IMR-90 (cell line): ENCODE data around the gene GGA3. TPM values are rescaled to one million over a fixed set of nuclear protein-coding genes. Genes with fewer than 3 reads are reported as not detected.

Experiments used
- ATAC-seq: fragments of 200-7000 bp; cut with Tn5 transposase; 2 replicates; pipeline ENCODE4 v1.9.1; 2020; ENCODE audit warnings: low read depth, mild to moderate bottlenecking, moderate library complexity
- BruUV-seq: library from RNA; stranded (reverse); fragments of 400-500 nt; replicated peaks from 2 replicates; lab custom pipeline; 2021; lab: Mats Ljungman, UMichigan
- CTCF ChIA-PET: fragments of 300-600 bp; formaldehyde crosslinking; extraction: SDS; loops from one replicate; lab custom pipeline; 2021; ENCODE audit warnings: antibody characterized with exemption; lab: Yijun Ruan, JAX
- POLR2A ChIA-PET: fragments of 300-600 bp; sonication (Branson Sonifier 250); formaldehyde crosslinking; loops from one replicate; lab custom pipeline; 2022; ENCODE audit warnings: antibody characterized with exemption; ENCODE audit not compliant: unreplicated experiment; lab: Charles Lee
- DNase-seq: peaks from one replicate; pipeline ENCODE4 v3.0.0; 2013
- H2AFZ ChIP-seq: replicated peaks from 2 replicates; pipeline ENCODE3; 2013; ENCODE audit warnings: low read length, mild to moderate bottlenecking; ENCODE audit not compliant: poor library complexity
- H2AK5ac ChIP-seq: 2 replicates; pipeline ENCODE4 v1.6.1; 2013; ENCODE audit warnings: low read depth, low read length, inconsistent platforms
- H2AK9ac ChIP-seq: replicated peaks from 2 replicates; pipeline ENCODE3; 2013; ENCODE audit warnings: mild to moderate bottlenecking, low read depth, low read length, moderate library complexity; ENCODE audit not compliant: poor library complexity
- H2BK120ac ChIP-seq: 2 replicates; pipeline ENCODE4 v1.6.1; 2013; ENCODE audit warnings: low read depth, low read length, inconsistent platforms
- H2BK15ac ChIP-seq: 3 replicates; pipeline ENCODE4 v1.6.1; 2013; ENCODE audit warnings: low read depth, low read length, inconsistent platforms
- H2BK20ac ChIP-seq: 2 replicates; pipeline ENCODE4 v1.6.1; 2013; ENCODE audit warnings: low read depth, mild to moderate bottlenecking, inconsistent platforms, low read length, moderate library complexity
- H2BK5ac ChIP-seq: 2 replicates; pipeline ENCODE4 v1.6.1; 2013; ENCODE audit warnings: mild to moderate bottlenecking, low read depth, low read length, inconsistent platforms; ENCODE audit not compliant: poor library complexity, severe bottlenecking
- H3K14ac ChIP-seq: replicated peaks from 2 replicates; pipeline ENCODE4 v1.6.1; 2013; ENCODE audit warnings: low read depth, low read length, inconsistent platforms
- H3K18ac ChIP-seq: 2 replicates; pipeline ENCODE4 v1.6.1; 2013; ENCODE audit warnings: low read depth, low read length, control low read depth
- H3K23ac ChIP-seq: 2 replicates; pipeline ENCODE4 v1.6.1; 2013; ENCODE audit warnings: low read depth, low read length, inconsistent platforms
- H3K27ac ChIP-seq: 2 replicates; pipeline ENCODE4 v1.5.1; 2013; ENCODE audit warnings: mild to moderate bottlenecking, control low read depth, low read length; ENCODE audit not compliant: insufficient read depth
- H3K27me3 ChIP-seq: 2 replicates; pipeline ENCODE4 v1.6.1; 2013; ENCODE audit warnings: low read length; ENCODE audit not compliant: control insufficient read depth, insufficient read depth
- H3K36me3 ChIP-seq: 2 replicates; pipeline ENCODE4 v1.6.1; 2013; ENCODE audit warnings: low read length, mixed read lengths; ENCODE audit not compliant: control insufficient read depth, insufficient read depth
- H3K4ac ChIP-seq: 2 replicates; pipeline ENCODE4 v1.6.1; 2013; ENCODE audit warnings: low read depth, low read length, inconsistent platforms
- H3K4me1 ChIP-seq: 2 replicates; pipeline ENCODE4 v1.6.1; 2013; ENCODE audit warnings: low read length, mixed read lengths; ENCODE audit not compliant: control insufficient read depth, insufficient read depth
- H3K4me2 ChIP-seq: 2 replicates; pipeline ENCODE4 v1.6.1; 2013; ENCODE audit warnings: low read depth, mild to moderate bottlenecking, control low read depth, low read length, moderate library complexity
- H3K4me3 ChIP-seq: 2 replicates; pipeline ENCODE4 v1.5.1; 2013; ENCODE audit warnings: low read depth, mild to moderate bottlenecking, control low read depth, low read length, moderate library complexity; ENCODE audit not compliant: insufficient read depth
- H3K56ac ChIP-seq: 2 replicates; pipeline ENCODE4 v1.6.1; 2013; ENCODE audit warnings: low read length, inconsistent platforms; ENCODE audit not compliant: insufficient read depth; ENCODE audit errors: extremely low read depth
- H3K79me1 ChIP-seq, 2 experiments: 2 replicates each; pipeline ENCODE4 v1.6.1; 2013; ENCODE audit warnings: low read length in 2 of 2, inconsistent platforms in 1 of 2, low read depth in 1 of 2
- H3K9ac ChIP-seq: 2 replicates; pipeline ENCODE4 v1.6.1; 2013; ENCODE audit warnings: low read depth, low read length, control low read depth
- H3K9me1 ChIP-seq: 2 replicates; pipeline ENCODE4 v1.6.1; 2013; ENCODE audit warnings: low read length, inconsistent platforms; ENCODE audit not compliant: insufficient read depth
- H3K9me3 ChIP-seq: 2 replicates; pipeline ENCODE4 v1.6.1; 2013; ENCODE audit warnings: low read length; ENCODE audit not compliant: control insufficient read depth, insufficient read depth
- H4K20me1 ChIP-seq: 2 replicates; pipeline ENCODE4 v1.6.1; 2013; ENCODE audit warnings: low read length, inconsistent platforms; ENCODE audit not compliant: insufficient read depth
- H4K5ac ChIP-seq: 2 replicates; pipeline ENCODE4 v1.6.1; 2013; ENCODE audit warnings: mild to moderate bottlenecking, low read depth, low read length, control low read depth
- H4K8ac ChIP-seq, 2 experiments: 2 replicates each; pipeline ENCODE4 v1.6.1; 2013; ENCODE audit warnings: low read depth in 2 of 2, low read length in 2 of 2, control low read depth in 1 of 2, inconsistent platforms in 1 of 2
- H4K91ac ChIP-seq: 2 replicates; pipeline ENCODE4 v1.6.1; 2013; ENCODE audit warnings: low read depth, low read length, inconsistent platforms; ENCODE audit not compliant: insufficient read depth
- BHLHE40 ChIP-seq: fragments of 150-350 bp; IDR thresholded peaks from 2 replicates; pipeline ENCODE4 v1.6.1; 2016; ENCODE audit warnings: mild to moderate bottlenecking, low read depth, low read length
- CEBPB ChIP-seq: IDR thresholded peaks from 2 replicates; pipeline ENCODE4 v1.6.1; 2012; ENCODE audit warnings: low read depth, low read length, improper control_type of control experiment
- CHD1 ChIP-seq: IDR thresholded peaks from 2 replicates; pipeline ENCODE4 v1.6.1; 2012; ENCODE audit warnings: low read depth, low read length, improper control_type of control experiment
- FOS ChIP-seq: fragments of 150-350 bp; IDR thresholded peaks from 2 replicates; pipeline ENCODE4 v1.6.1; 2016; ENCODE audit warnings: low read depth, low read length
- MAFK ChIP-seq: IDR thresholded peaks from 2 replicates; pipeline ENCODE4 v1.6.1; 2012; ENCODE audit warnings: low read depth, low read length, improper control_type of control experiment
- MAZ ChIP-seq: IDR thresholded peaks from 2 replicates; pipeline ENCODE4 v1.6.1; 2012; ENCODE audit warnings: low read depth, mild to moderate bottlenecking, low read length, improper control_type of control experiment, moderate library complexity, borderline replicate concordance
- MXI1 ChIP-seq: IDR thresholded peaks from 2 replicates; pipeline ENCODE4 v1.6.1; 2012; ENCODE audit warnings: low read depth, mild to moderate bottlenecking, low read length, moderate library complexity, borderline replicate concordance
- NFE2L2 ChIP-seq: fragments of 150-350 bp; IDR thresholded peaks from 2 replicates; pipeline ENCODE4 v1.6.1; 2016; ENCODE audit warnings: low read depth, mild to moderate bottlenecking, low read length
- RAD21 ChIP-seq: IDR thresholded peaks from 2 replicates; pipeline ENCODE4 v1.6.1; 2012; ENCODE audit warnings: low read length, improper control_type of control experiment
- RCOR1 ChIP-seq: IDR thresholded peaks from 2 replicates; pipeline ENCODE4 v1.6.1; 2012; ENCODE audit warnings: mild to moderate bottlenecking, low read length, improper control_type of control experiment; ENCODE audit not compliant: insufficient replicate concordance
- RFX5 ChIP-seq: IDR thresholded peaks from 2 replicates; pipeline ENCODE4 v1.8.0; 2012; ENCODE audit warnings: low read depth, mild to moderate bottlenecking, low read length, moderate library complexity
- SMC3 ChIP-seq: fragments of 150-350 bp; IDR thresholded peaks from 2 replicates; pipeline ENCODE4 v1.6.1; 2016; ENCODE audit warnings: low read depth, mild to moderate bottlenecking, antibody characterized with exemption, low read length, moderate library complexity
- WGBS, 2 experiments: methylation state at CpG; one replicate each; pipeline versions ENCODE4 v1.1.5 to v1.1.7; 2013; ENCODE audit warnings: missing lambda C conversion rate in 2 of 2; ENCODE audit not compliant: insufficient read length in 1 of 2; ENCODE audit errors: extremely low coverage in 2 of 2; 5-methylcytosine and 5-hydroxymethylcytosine counted together
- dilution Hi-C: fragments of 300-500 bp; cut with HindIII; formaldehyde crosslinking; loops from one replicate; pipeline ENCODE4 v1.14.3; 2018; ENCODE audit warnings: low sequenced_read_pairs; ENCODE audit not compliant: unreplicated experiment
- in situ Hi-C: fragments of 300-500 bp; cut with MboI; formaldehyde crosslinking; loops from 3 replicates; pipeline ENCODE4 v1.14.3; 2019; ENCODE audit warnings: low sequenced_read_pairs, inconsistent platforms, mixed read lengths
- intact Hi-C: fragments of 100-400 bp; cut with micrococcal nuclease; formaldehyde crosslinking; loops from 2 replicates; pipeline ENCODE4 v1.10.0; 2022
- polyA plus RNA-seq, 3 experiments: library from polyadenylated mRNA; depleted of rRNA; stranded (reverse); fragments of >200 nt; gene quantifications; 2 replicates each; pipeline ENCODE4 v1.2.3, GENCODE V29; 2012; ENCODE audit warnings: low replicate concordance in 1 of 3
- total RNA-seq: library from RNA; depleted of rRNA; stranded (reverse); fragments of >200 nt; gene quantifications from 2 replicates; pipeline ENCODE4 v1.2.3, GENCODE V29; 2012
- TF ChIP-seq, protein P1 (sequence below): conservative IDR thresholded peaks from 2 replicates; pipeline ENCODE4 v1.5.1; 2012; ENCODE audit warnings: mild to moderate bottlenecking, low read depth, low read length, improper control_type of control experiment
- TF ChIP-seq, protein P2 (sequence below): fragments of 150-350 bp; IDR thresholded peaks from 2 replicates; pipeline ENCODE4 v1.6.1; 2017; ENCODE audit warnings: mild to moderate bottlenecking, antibody characterized with exemption, low read length, low read depth
- TF ChIP-seq, protein P3 (sequence below): fragments of 150-350 bp; IDR thresholded peaks from 2 replicates; pipeline ENCODE4 v1.6.1; 2016; ENCODE audit warnings: low read depth, mild to moderate bottlenecking, low read length, moderate library complexity, borderline replicate concordance

GGA3 gene
- total and polyA plus RNA-seq, 2 of the 4 experiments (the other 2 are of a cell fraction): 15.1 to 35.2 TPM

DNA sequence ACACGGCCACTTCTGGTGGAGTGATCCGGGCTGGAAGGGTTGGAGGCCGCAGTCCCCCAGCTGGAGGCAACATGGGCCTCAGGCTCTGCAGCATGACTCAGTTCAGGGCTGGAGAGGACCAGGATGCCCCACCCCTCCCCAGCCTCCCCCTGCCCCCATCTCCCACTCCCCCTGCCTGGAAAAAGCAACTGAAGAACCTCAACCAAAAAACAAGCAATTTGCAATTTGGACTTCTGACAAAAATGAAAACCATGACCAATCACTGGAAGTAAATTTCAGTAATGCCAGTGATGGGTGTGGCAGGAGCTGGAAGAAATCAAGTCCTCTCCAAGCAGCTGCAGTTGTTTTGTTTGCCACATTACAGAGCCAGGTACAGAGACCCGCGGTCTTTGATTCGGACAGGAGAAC is 16.3 kb upstream of the GGA3 start:
- WGBS, 2 experiments: no CpG with 5 or more reads among the region's 6 CpGs
- no TSS peak for BruUV-seq
- CTCF ChIA-PET: interaction anchor here (1.0 kb wide), 1 partner anchor 11 kb away, joined by 5 read pairs; the partner anchor contains the start of gene SLC25A19
- H3K4me3 ChIP-seq: no peak overlapping the region
- H3K36me3 ChIP-seq: no peaks in the 10 kb centered on the region
- TF ChIP-seq, protein P1, sequence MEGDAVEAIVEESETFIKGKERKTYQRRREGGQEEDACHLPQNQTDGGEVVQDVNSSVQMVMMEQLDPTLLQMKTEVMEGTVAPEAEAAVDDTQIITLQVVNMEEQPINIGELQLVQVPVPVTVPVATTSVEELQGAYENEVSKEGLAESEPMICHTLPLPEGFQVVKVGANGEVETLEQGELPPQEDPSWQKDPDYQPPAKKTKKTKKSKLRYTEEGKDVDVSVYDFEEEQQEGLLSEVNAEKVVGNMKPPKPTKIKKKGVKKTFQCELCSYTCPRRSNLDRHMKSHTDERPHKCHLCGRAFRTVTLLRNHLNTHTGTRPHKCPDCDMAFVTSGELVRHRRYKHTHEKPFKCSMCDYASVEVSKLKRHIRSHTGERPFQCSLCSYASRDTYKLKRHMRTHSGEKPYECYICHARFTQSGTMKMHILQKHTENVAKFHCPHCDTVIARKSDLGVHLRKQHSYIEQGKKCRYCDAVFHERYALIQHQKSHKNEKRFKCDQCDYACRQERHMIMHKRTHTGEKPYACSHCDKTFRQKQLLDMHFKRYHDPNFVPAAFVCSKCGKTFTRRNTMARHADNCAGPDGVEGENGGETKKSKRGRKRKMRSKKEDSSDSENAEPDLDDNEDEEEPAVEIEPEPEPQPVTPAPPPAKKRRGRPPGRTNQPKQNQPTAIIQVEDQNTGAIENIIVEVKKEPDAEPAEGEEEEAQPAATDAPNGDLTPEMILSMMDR: no peak
- TF ChIP-seq NFE2L2 (no peak), MAZ (no peak), RCOR1 (no peak), MAFK (no peak), BHLHE40 (no peak), CEBPB (no peak), RAD21 (no peak), MXI1 (no peak), FOS (no peak), RFX5 (no peak), SMC3 (no peak), CHD1 (no peak)
- TF ChIP-seq, protein P2, sequence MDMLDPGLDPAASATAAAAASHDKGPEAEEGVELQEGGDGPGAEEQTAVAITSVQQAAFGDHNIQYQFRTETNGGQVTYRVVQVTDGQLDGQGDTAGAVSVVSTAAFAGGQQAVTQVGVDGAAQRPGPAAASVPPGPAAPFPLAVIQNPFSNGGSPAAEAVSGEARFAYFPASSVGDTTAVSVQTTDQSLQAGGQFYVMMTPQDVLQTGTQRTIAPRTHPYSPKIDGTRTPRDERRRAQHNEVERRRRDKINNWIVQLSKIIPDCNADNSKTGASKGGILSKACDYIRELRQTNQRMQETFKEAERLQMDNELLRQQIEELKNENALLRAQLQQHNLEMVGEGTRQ: no peak
- TF ChIP-seq, protein P3, sequence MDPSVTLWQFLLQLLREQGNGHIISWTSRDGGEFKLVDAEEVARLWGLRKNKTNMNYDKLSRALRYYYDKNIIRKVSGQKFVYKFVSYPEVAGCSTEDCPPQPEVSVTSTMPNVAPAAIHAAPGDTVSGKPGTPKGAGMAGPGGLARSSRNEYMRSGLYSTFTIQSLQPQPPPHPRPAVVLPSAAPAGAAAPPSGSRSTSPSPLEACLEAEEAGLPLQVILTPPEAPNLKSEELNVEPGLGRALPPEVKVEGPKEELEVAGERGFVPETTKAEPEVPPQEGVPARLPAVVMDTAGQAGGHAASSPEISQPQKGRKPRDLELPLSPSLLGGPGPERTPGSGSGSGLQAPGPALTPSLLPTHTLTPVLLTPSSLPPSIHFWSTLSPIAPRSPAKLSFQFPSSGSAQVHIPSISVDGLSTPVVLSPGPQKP: no peak
- H2BK5ac ChIP-seq: no peak overlapping the region
- H3K9ac ChIP-seq: no peak overlapping the region
- H3K9me3 ChIP-seq: no peaks in the 10 kb centered on the region
- no peak overlapping the region for H3K56ac ChIP-seq
- no peak overlapping the region for H2BK20ac ChIP-seq
- no peak overlapping the region for H3K18ac ChIP-seq
- intact Hi-C loops: loop anchor here (10.0 kb wide), 1 partner anchor 237 kb away; the partner anchor contains the start of genes CASKIN2 and TSEN54
- peak overlapping the region; percentile 70 for H2AFZ ChIP-seq
- no peak overlapping the region for H2BK120ac ChIP-seq
- no peak overlapping the region for H3K27ac ChIP-seq
- H3K4ac ChIP-seq: 0 out of 2 replicates have a peak overlapping the region, but pooled peaks have one; percentile 50
- ATAC-seq (peak; percentile 59), DNase-seq (peak; percentile 32)
- in situ Hi-C loops: no loop called here
- peaks cover 3 to 7% of the 10 kb centered on the region in 2 experiments; a peak in 3 of 4 replicates for H3K79me1 ChIP-seq
- peaks cover 17% of the 10 kb centered on the region for H3K9me1 ChIP-seq
- H3K14ac ChIP-seq: no peak overlapping the region
- no peaks in the 10 kb centered on the region; the same call in none of the 2 replicates for H4K20me1 ChIP-seq
- no peak overlapping the region for H2BK15ac ChIP-seq
- no peak overlapping the region for H3K4me2 ChIP-seq
- peak overlapping the region in 1 of 2 experiments; percentile 52; a peak in 1 of 4 replicates for H4K8ac ChIP-seq
- H4K91ac ChIP-seq: no peak overlapping the region
- H3K4me1 ChIP-seq: peaks cover 8% of the 10 kb centered on the region
- H3K23ac ChIP-seq: no peak overlapping the region
- POLR2A ChIA-PET: interaction anchor here (0.6 kb wide), 1 partner anchor 163 kb away, joined by 13 read pairs; no protein-coding TSS in a partner anchor
- peak overlapping the region; percentile 8; the same call in 1 of the 2 replicates for H2AK5ac ChIP-seq
- no peak overlapping the region for H4K5ac ChIP-seq
- H2AK9ac ChIP-seq: peak overlapping the region; percentile 94
- H3K27me3 ChIP-seq: no peaks in the 10 kb centered on the region
- dilution Hi-C loops: no loop called here
